H9 (cell line): Measurements from ENCODE around the gene MATN1. TPM values are rescaled to one million over a fixed set of nuclear protein-coding genes. Genes with fewer than 3 reads are reported as not detected.

Source experiments
- DNase-seq: peaks from one replicate; pipeline ENCODE4 v3.0.0-alpha.2; 2017
- H2AFZ ChIP-seq: one replicate; pipeline ENCODE4 v1.6.1; 2013; ENCODE audit warnings: mild to moderate bottlenecking, low read length, control low read depth, moderate library complexity
- H2AK5ac ChIP-seq: 2 replicates; pipeline ENCODE4 v1.6.1; 2013; ENCODE audit warnings: low read length, control low read depth, mixed read lengths; ENCODE audit not compliant: insufficient read length
- H2BK120ac ChIP-seq: one replicate; pipeline ENCODE4 v1.6.1; 2013; ENCODE audit warnings: low read depth, mild to moderate bottlenecking, low read length, control low read depth, inconsistent platforms; ENCODE audit not compliant: poor library complexity, severe bottlenecking
- H2BK12ac ChIP-seq: 2 replicates; pipeline ENCODE4 v1.6.1; 2013; ENCODE audit warnings: low read length, control low read depth, mixed read lengths, low read depth; ENCODE audit not compliant: insufficient read length
- H2BK15ac ChIP-seq: 2 replicates; pipeline ENCODE4 v1.6.1; 2013; ENCODE audit warnings: low read depth, low read length, control low read depth
- H2BK20ac ChIP-seq: one replicate; pipeline ENCODE4 v1.6.1; 2013; ENCODE audit warnings: low read depth, mild to moderate bottlenecking, low read length, control low read depth, inconsistent platforms; ENCODE audit not compliant: poor library complexity, severe bottlenecking
- H2BK5ac ChIP-seq: 2 replicates; pipeline ENCODE4 v1.6.1; 2013; ENCODE audit warnings: low read length, control low read depth, mixed read lengths; ENCODE audit not compliant: insufficient read length
- H3K14ac ChIP-seq: 2 replicates; pipeline ENCODE4 v1.6.1; 2013; ENCODE audit warnings: low read length, control low read depth; ENCODE audit not compliant: insufficient read depth
- H3K18ac ChIP-seq: 2 replicates; pipeline ENCODE4 v1.6.1; 2013; ENCODE audit warnings: low read depth, mild to moderate bottlenecking, mixed read lengths, low read length, control low read depth; ENCODE audit not compliant: insufficient read length
- H3K23ac ChIP-seq: 2 replicates; pipeline ENCODE4 v1.6.1; 2013; ENCODE audit warnings: low read length, control low read depth, mixed read lengths, low read depth; ENCODE audit not compliant: insufficient read length
- H3K23me2 ChIP-seq: 2 replicates; pipeline ENCODE4 v1.6.1; 2013; ENCODE audit warnings: low read depth, mild to moderate bottlenecking, mixed read lengths, low read length, control low read depth; ENCODE audit not compliant: insufficient read length, poor library complexity, severe bottlenecking
- H3K27ac ChIP-seq: 2 replicates; pipeline ENCODE4 v1.5.1; 2013; ENCODE audit warnings: low read length, control low read depth, mixed read lengths, low read depth; ENCODE audit not compliant: insufficient read length
- H3K27me3 ChIP-seq: 2 replicates; pipeline ENCODE4 v1.6.1; 2013; ENCODE audit warnings: low read length, control low read depth, inconsistent platforms; ENCODE audit not compliant: insufficient read depth
- H3K4ac ChIP-seq: 2 replicates; pipeline ENCODE4 v1.6.1; 2013; ENCODE audit warnings: low read depth, mild to moderate bottlenecking, control low read depth, inconsistent platforms, low read length, moderate library complexity
- H3K4me1 ChIP-seq: 2 replicates; pipeline ENCODE4 v1.6.1; 2013; ENCODE audit warnings: low read length, control low read depth, inconsistent platforms; ENCODE audit not compliant: insufficient read depth
- H3K4me2 ChIP-seq: 2 replicates; pipeline ENCODE4 v1.6.1; 2013; ENCODE audit warnings: low read length, control low read depth, mixed read lengths; ENCODE audit not compliant: insufficient read length, insufficient read depth
- H3K56ac ChIP-seq: 2 replicates; pipeline ENCODE4 v1.6.1; 2013; ENCODE audit warnings: low read depth, mild to moderate bottlenecking, mixed read lengths, low read length, control low read depth; ENCODE audit not compliant: insufficient read length
- H3K79me1 ChIP-seq: 2 replicates; pipeline ENCODE4 v1.6.1; 2013; ENCODE audit warnings: low read depth, mild to moderate bottlenecking, moderate library complexity, low read length, control low read depth, inconsistent platforms; ENCODE audit not compliant: insufficient read depth, poor library complexity, severe bottlenecking
- H3K79me2 ChIP-seq: 2 replicates; pipeline ENCODE4 v1.6.1; 2013; ENCODE audit warnings: low read length, control low read depth, inconsistent platforms; ENCODE audit not compliant: insufficient read depth
- H3K9ac ChIP-seq: 2 replicates; pipeline ENCODE4 v1.6.1; 2013; ENCODE audit warnings: low read length, control low read depth, mixed read lengths; ENCODE audit not compliant: insufficient read length; ENCODE audit errors: extremely low read depth
- H3K9me3 ChIP-seq: one replicate; pipeline ENCODE4 v1.6.1; 2013; ENCODE audit warnings: low read depth, low read length, inconsistent platforms; ENCODE audit not compliant: control insufficient read depth
- H3T11ph ChIP-seq: one replicate; pipeline ENCODE4 v1.6.1; 2013; ENCODE audit warnings: mild to moderate bottlenecking, low read length, control low read depth, inconsistent platforms
- H4K20me1 ChIP-seq: one replicate; pipeline ENCODE4 v1.6.1; 2013; ENCODE audit not compliant: control insufficient read depth, insufficient read length, insufficient read depth
- H4K5ac ChIP-seq: 2 replicates; pipeline ENCODE4 v1.6.1; 2013; ENCODE audit warnings: low read depth, mild to moderate bottlenecking, mixed read lengths, low read length, control low read depth; ENCODE audit not compliant: insufficient read length
- H4K8ac ChIP-seq: replicated peaks from 2 replicates; pipeline ENCODE4 v1.6.1; 2013; ENCODE audit warnings: low read length, control low read depth, mixed read lengths, low read depth; ENCODE audit not compliant: insufficient read length
- H4K91ac ChIP-seq: 2 replicates; pipeline ENCODE4 v1.6.1; 2013; ENCODE audit warnings: low read depth, mild to moderate bottlenecking, moderate library complexity, mixed read lengths, low read length, control low read depth; ENCODE audit not compliant: insufficient read length
- H3K27ac Mint-ChIP-seq, 3 experiments: 2 replicates in 2 of 3; 3 replicates in 1 of 3; pipeline ENCODE4 v1.8.0; 2020 to 2021; ENCODE audit warnings: mixed read lengths in 3 of 3, mild to moderate bottlenecking in 1 of 3, moderate library complexity in 1 of 3
- H3K27me3 Mint-ChIP-seq: 2 replicates; pipeline ENCODE4 v1.8.0; 2021; ENCODE audit warnings: low read depth, mild to moderate bottlenecking, moderate library complexity, mixed read lengths
- H3K36me3 Mint-ChIP-seq, 3 experiments: 2 replicates in 2 of 3; 3 replicates in 1 of 3; pipeline ENCODE4 v1.8.0; 2020 to 2021; ENCODE audit warnings: low read depth in 3 of 3, mixed read lengths in 3 of 3; ENCODE audit not compliant: insufficient read depth in 1 of 3
- H3K4me1 Mint-ChIP-seq, 2 experiments: 2 replicates each; pipeline ENCODE4 v1.8.0; 2020; ENCODE audit warnings: mixed read lengths in 2 of 2
- H3K4me3 Mint-ChIP-seq, 2 experiments: 2 replicates in 1 of 2; 3 replicates in 1 of 2; pipeline ENCODE4 v1.8.0; 2020 to 2021; ENCODE audit warnings: mild to moderate bottlenecking in 2 of 2, mixed read lengths in 2 of 2, moderate library complexity in 1 of 2
- H3K9me3 Mint-ChIP-seq, 2 experiments: 2 replicates in 1 of 2; 3 replicates in 1 of 2; pipeline ENCODE4 v1.8.0; 2020; ENCODE audit warnings: mild to moderate bottlenecking in 2 of 2, mixed read lengths in 2 of 2, moderate library complexity in 1 of 2
- WGBS: extraction: QIAGEN DNeasy Blood & Tissue Kit; methylation state at CpG from one replicate; pipeline ENCODE4 v1.1.7; 2013; ENCODE audit warnings: missing lambda C conversion rate, low lambda C conversion rate, mixed read lengths; ENCODE audit not compliant: insufficient read length; ENCODE audit errors: extremely low coverage; 5-methylcytosine and 5-hydroxymethylcytosine counted together
- total RNA-seq: library from RNA; stranded (reverse); gene quantifications from 2 replicates; pipeline ENCODE4 v1.2.1, GENCODE V29; 2021
- TF ChIP-seq, protein P1 (sequence below): fragments of 200-600 bp; sonication (generic); conservative IDR thresholded peaks from 3 replicates; pipeline ENCODE4 v1.8.0; 2021; ENCODE audit warnings: antibody characterized with exemption, mild to moderate bottlenecking

Gene MATN1
- total RNA-seq, 1 experiment from 2014 or later = not detected

DNA sequence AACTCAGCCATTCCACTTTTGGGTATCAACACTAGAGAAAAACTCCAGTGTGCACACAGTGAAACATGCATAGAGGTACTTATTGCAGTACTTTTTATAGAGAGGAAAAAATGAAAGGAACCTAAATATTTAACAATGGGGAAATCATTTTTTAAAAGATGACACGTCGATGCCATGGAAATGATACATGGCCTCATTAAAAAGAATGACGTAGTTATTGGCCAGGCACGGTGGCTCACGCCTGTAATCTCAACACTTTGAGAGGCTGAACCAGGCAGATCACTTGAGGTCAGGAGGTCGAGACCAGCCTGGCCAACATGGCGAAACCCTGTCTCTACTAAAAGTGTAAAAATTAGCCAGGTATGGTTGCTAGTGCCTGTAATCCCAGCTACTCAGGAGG is 42.5 kb downstream of the MATN1 start:
- H4K5ac ChIP-seq = no peak overlapping the region

More for the DNA sequence above, 42.5 kb downstream of the MATN1 start:
- TF ChIP-seq, protein P1, sequence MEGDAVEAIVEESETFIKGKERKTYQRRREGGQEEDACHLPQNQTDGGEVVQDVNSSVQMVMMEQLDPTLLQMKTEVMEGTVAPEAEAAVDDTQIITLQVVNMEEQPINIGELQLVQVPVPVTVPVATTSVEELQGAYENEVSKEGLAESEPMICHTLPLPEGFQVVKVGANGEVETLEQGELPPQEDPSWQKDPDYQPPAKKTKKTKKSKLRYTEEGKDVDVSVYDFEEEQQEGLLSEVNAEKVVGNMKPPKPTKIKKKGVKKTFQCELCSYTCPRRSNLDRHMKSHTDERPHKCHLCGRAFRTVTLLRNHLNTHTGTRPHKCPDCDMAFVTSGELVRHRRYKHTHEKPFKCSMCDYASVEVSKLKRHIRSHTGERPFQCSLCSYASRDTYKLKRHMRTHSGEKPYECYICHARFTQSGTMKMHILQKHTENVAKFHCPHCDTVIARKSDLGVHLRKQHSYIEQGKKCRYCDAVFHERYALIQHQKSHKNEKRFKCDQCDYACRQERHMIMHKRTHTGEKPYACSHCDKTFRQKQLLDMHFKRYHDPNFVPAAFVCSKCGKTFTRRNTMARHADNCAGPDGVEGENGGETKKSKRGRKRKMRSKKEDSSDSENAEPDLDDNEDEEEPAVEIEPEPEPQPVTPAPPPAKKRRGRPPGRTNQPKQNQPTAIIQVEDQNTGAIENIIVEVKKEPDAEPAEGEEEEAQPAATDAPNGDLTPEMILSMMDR = no peak
- H2BK12ac ChIP-seq = no peak overlapping the region
- no peak overlapping the region for H2AK5ac ChIP-seq
- H3K4me2 ChIP-seq = no peak overlapping the region
- no peaks in the 10 kb centered on the region for H3K23me2 ChIP-seq
- WGBS = no CpG with 5 or more reads among the region's 7 CpGs
- H3T11ph ChIP-seq = no peak overlapping the region
- no peak overlapping the region for H3K56ac ChIP-seq
- H3K27ac Mint-ChIP-seq = no peak overlapping the region
- H3K14ac ChIP-seq = no peak overlapping the region
- H3K4me1 ChIP-seq = no peaks in the 10 kb centered on the region; the same call in 1 of the 2 replicates
- peaks cover under 1 to 8% of the 10 kb centered on the region in 2 experiments for H3K4me1 Mint-ChIP-seq
- H2AFZ ChIP-seq = no peak overlapping the region
- no peak overlapping the region for H3K4ac ChIP-seq
- H3K27me3 Mint-ChIP-seq = peaks cover 29% of the 10 kb centered on the region
- no peak overlapping the region for H2BK20ac ChIP-seq
- H3K79me1 ChIP-seq = no peaks in the 10 kb centered on the region
- no peaks in the 10 kb centered on the region; a peak in 2 of 7 replicates for H3K36me3 Mint-ChIP-seq
- no peak overlapping the region for H3K23ac ChIP-seq
- no peak overlapping the region for H3K9ac ChIP-seq
- H4K20me1 ChIP-seq = no peaks in the 10 kb centered on the region
- no peak overlapping the region for H4K8ac ChIP-seq
- H3K27ac ChIP-seq = no peak overlapping the region
- peaks cover 3 to 11% of the 10 kb centered on the region in 2 experiments; a peak in 4 of 5 replicates for H3K9me3 Mint-ChIP-seq
- no peaks in the 10 kb centered on the region for H3K9me3 ChIP-seq
- no peak overlapping the region for H3K4me3 Mint-ChIP-seq
- H4K91ac ChIP-seq = no peak overlapping the region
- H3K27me3 ChIP-seq = no peaks in the 10 kb centered on the region
- H3K79me2 ChIP-seq = no peaks in the 10 kb centered on the region
- no peak overlapping the region for H3K18ac ChIP-seq
- H2BK15ac ChIP-seq = no peak overlapping the region
- DNase-seq = no peak
- H2BK120ac ChIP-seq = no peak overlapping the region
- H2BK5ac ChIP-seq = no peak overlapping the region
